PC-3 (cell line): Measurements from ENCODE around the gene FES. TPM values are rescaled to one million over a fixed set of nuclear protein-coding genes. Genes with fewer than 3 reads are reported as not detected.
A peak's percentile ranks its signal among the peaks of the same experiment; 100 is the strongest.

Experiments
- ATAC-seq: fragments of 200-7000 bp; cut with Tn5 transposase; 2 replicates; pipeline ENCODE4 v1.9.1; 2020; ENCODE audit warnings: mild to moderate bottlenecking, moderate library complexity
- BruUV-seq: library from RNA; stranded (reverse); fragments of 400-500 nt; replicated peaks from 2 replicates; lab custom pipeline; 2021; lab: Mats Ljungman, UMichigan
- CTCF ChIA-PET: fragments of 300-600 bp; sonication (Branson Sonifier 250); formaldehyde crosslinking; loops from one replicate; lab custom pipeline; 2022; ENCODE audit warnings: antibody characterized with exemption; lab: Charles Lee
- POLR2A ChIA-PET: fragments of 300-600 bp; sonication (Branson Sonifier 250); formaldehyde crosslinking; loops from one replicate; lab custom pipeline; 2022; ENCODE audit warnings: antibody characterized with exemption; ENCODE audit not compliant: unreplicated experiment; lab: Charles Lee
- DNase-seq: peaks from one replicate; pipeline ENCODE4 v3.0.0-alpha.2; 2015
- H2AFZ ChIP-seq: fragments of 300-600 bp; sonication (generic); 2 replicates; pipeline ENCODE4 v1.6.0; 2016; ENCODE audit warnings: antibody characterized with exemption, low read length
- H3F3A ChIP-seq: fragments of 300-600 bp; sonication (generic); one replicate; pipeline ENCODE4 v1.6.0; 2017; ENCODE audit warnings: antibody characterized with exemption, low read length, control low read depth, mild to moderate bottlenecking; ENCODE audit not compliant: unreplicated experiment
- H3K27ac ChIP-seq: fragments of 300-600 bp; sonication (generic); 2 replicates; pipeline ENCODE4 v1.5.1; 2016; ENCODE audit warnings: mild to moderate bottlenecking, low read length
- H3K27me3 ChIP-seq: fragments of 300-600 bp; sonication (generic); 2 replicates; pipeline ENCODE4 v1.6.1; 2016; ENCODE audit warnings: low read length, mixed read lengths
- H3K36me3 ChIP-seq: fragments of 300-600 bp; sonication (generic); 2 replicates; pipeline ENCODE4 v1.6.1; 2016; ENCODE audit warnings: low read depth, mixed run types, low read length, mixed read lengths
- H3K4me1 ChIP-seq: fragments of 300-600 bp; sonication (generic); 2 replicates; pipeline ENCODE4 v1.5.1; 2016; ENCODE audit warnings: low read length; ENCODE audit not compliant: insufficient read depth
- H3K4me2 ChIP-seq: fragments of 300-600 bp; sonication (generic); 2 replicates; pipeline ENCODE4 v1.6.0; 2016; ENCODE audit warnings: low read length
- H3K4me3 ChIP-seq: fragments of 300-600 bp; sonication (generic); 2 replicates; pipeline ENCODE4 v1.5.1; 2016; ENCODE audit warnings: mild to moderate bottlenecking, low read length, mixed read lengths
- H3K79me2 ChIP-seq: fragments of 300-600 bp; sonication (generic); 2 replicates; pipeline ENCODE4 v1.6.1; 2017; ENCODE audit warnings: low read length, mixed read lengths
- H3K9ac ChIP-seq: fragments of 300-600 bp; sonication (generic); 2 replicates; pipeline ENCODE4 v1.6.0; 2016; ENCODE audit warnings: mild to moderate bottlenecking, low read length
- H3K9me2 ChIP-seq: fragments of 300-600 bp; sonication (generic); replicated peaks from 2 replicates; pipeline ENCODE4 v1.6.1; 2016; ENCODE audit warnings: mixed run types, low read length, mixed read lengths
- H3K9me3 ChIP-seq: fragments of 300-600 bp; sonication (generic); 2 replicates; pipeline ENCODE4 v1.6.1; 2016; ENCODE audit warnings: low read length, mixed read lengths
- H4K20me1 ChIP-seq: fragments of 300-600 bp; sonication (generic); 2 replicates; pipeline ENCODE4 v1.6.1; 2016; ENCODE audit warnings: low read length, mixed read lengths
- CTCF ChIP-seq: fragments of 300-600 bp; sonication (generic); conservative IDR thresholded peaks from 2 replicates; pipeline ENCODE4 v1.5.1; 2017; ENCODE audit warnings: antibody characterized with exemption, low read depth, mild to moderate bottlenecking, low read length
- EZH2 ChIP-seq: fragments of 300-600 bp; sonication (generic); IDR thresholded peaks from one replicate; pipeline ENCODE4 v1.6.1; 2017; ENCODE audit warnings: antibody characterized with exemption, mild to moderate bottlenecking, low read length; ENCODE audit not compliant: unreplicated experiment
- EZH2phosphoT487 ChIP-seq: fragments of 300-600 bp; sonication (generic); IDR thresholded peaks from 2 replicates; pipeline ENCODE4 v1.6.1; 2018; ENCODE audit warnings: mild to moderate bottlenecking, antibody characterized with exemption, low read length, borderline replicate concordance
- intact Hi-C: fragments of 100-400 bp; cut with micrococcal nuclease; formaldehyde crosslinking; loops from 2 replicates; pipeline ENCODE4 v1.9.0; 2023
- total RNA-seq: library from RNA; depleted of rRNA; stranded (reverse); fragments of >200 nt; gene quantifications from 2 replicates; pipeline ENCODE4 v1.2.3, GENCODE V29; 2014

The FES gene
- total RNA-seq, 1 experiment from 2014 or later = 2.8 TPM

- Histone ChIP-seq H3K9ac (peak overlapping the region; percentile 36; the same call in 1 of the 2 replicates), H4K20me1 (no peaks in the 10 kb centered on the region), H3K4me3 (no peak overlapping the region), H3K9me2 (no peaks in the 10 kb centered on the region), H3K36me3 (no peaks in the 10 kb centered on the region), H3K9me3 (no peaks in the 10 kb centered on the region), H3F3A (no peaks in the 10 kb centered on the region), H2AFZ (no peak overlapping the region), H3K27me3 (no peaks in the 10 kb centered on the region), H3K4me1 (peaks cover 35% of the 10 kb centered on the region), H3K4me2 (peak overlapping the region; percentile 61), H3K79me2 (no peaks in the 10 kb centered on the region), H3K27ac (peak overlapping the region; percentile 78)
- intact Hi-C loops = no loop called here
- TF ChIP-seq EZH2 (no peak), CTCF (no peak), EZH2phosphoT487 (no peak)
- peak; percentile 27 for DNase-seq
- ChIA-PET POLR2A (no interaction called here), CTCF (no interaction called here)
- BruUV-seq = no TSS peak
- no peak for ATAC-seq
Observed at GRCh38 chr15:90860450-90860849, 23.9 kb upstream of the FES start.

- peak; percentile 95 for DNase-seq
- no peaks in the 10 kb centered on the region for H3F3A ChIP-seq
- TF ChIP-seq EZH2phosphoT487 (peak; percentile 80; the same call in 1 of the 2 replicates), EZH2 (no peak), CTCF (no peak)
- H3K4me3 ChIP-seq = no peak overlapping the region
- ChIA-PET CTCF (no interaction called here), POLR2A (no interaction called here)
- H3K4me2 ChIP-seq = peak overlapping the region; percentile 63
- H3K9ac ChIP-seq = peak overlapping the region; percentile 36; the same call in 1 of the 2 replicates
- H4K20me1 ChIP-seq = no peaks in the 10 kb centered on the region
- peaks cover 37% of the 10 kb centered on the region for H3K4me1 ChIP-seq
- no peaks in the 10 kb centered on the region for H3K9me2 ChIP-seq
- H3K9me3 ChIP-seq = no peaks in the 10 kb centered on the region
- H3K27ac ChIP-seq = peak overlapping the region; percentile 78
- no peaks in the 10 kb centered on the region for H3K36me3 ChIP-seq
- no peak overlapping the region for H2AFZ ChIP-seq
- peak; percentile 93 for ATAC-seq
- intact Hi-C loops = no loop called here
- no peaks in the 10 kb centered on the region for H3K79me2 ChIP-seq
- no TSS peak for BruUV-seq
- no peaks in the 10 kb centered on the region for H3K27me3 ChIP-seq
Observed at GRCh38 chr15:90860942-90861675, 23.2 kb upstream of the FES start.

GRCh38 chr15:90862487-90862886 is 21.8 kb upstream of the FES start:
- Histone ChIP-seq H3K9ac (no peak overlapping the region), H3K4me1 (peaks cover 50% of the 10 kb centered on the region), H3K27me3 (no peaks in the 10 kb centered on the region), H3K36me3 (no peaks in the 10 kb centered on the region), H3K9me3 (no peaks in the 10 kb centered on the region), H3K9me2 (no peaks in the 10 kb centered on the region), H3K4me3 (no peak overlapping the region), H3K4me2 (no peak overlapping the region), H3K79me2 (no peaks in the 10 kb centered on the region), H4K20me1 (no peaks in the 10 kb centered on the region), H3F3A (no peaks in the 10 kb centered on the region), H2AFZ (no peak overlapping the region), H3K27ac (no peak overlapping the region)
- CTCF ChIA-PET = no interaction called here
- intact Hi-C loops = no loop called here
- POLR2A ChIA-PET = no interaction called here
- TF ChIP-seq CTCF (no peak), EZH2phosphoT487 (no peak), EZH2 (no peak)
- ATAC-seq (no peak), DNase-seq (no peak)
- BruUV-seq = no TSS peak
